HUES64 (cell line): ENCODE measurements around the gene VAV3.
A peak's percentile ranks its signal among the peaks of the same experiment; 100 is the strongest.

Experiments
- H3K27ac ChIP-seq: 2 replicates; pipeline ENCODE4 v1.7.0; 2013; ENCODE audit warnings: low read depth, low read length, inconsistent platforms
- H3K27me3 ChIP-seq: 2 replicates; pipeline ENCODE4 v1.6.1; 2013; ENCODE audit warnings: mild to moderate bottlenecking, low read length; ENCODE audit not compliant: insufficient read depth
- H3K36me3 ChIP-seq: 2 replicates; pipeline ENCODE4 v1.6.1; 2013; ENCODE audit warnings: mild to moderate bottlenecking, low read length; ENCODE audit not compliant: insufficient read depth
- H3K4me1 ChIP-seq: 2 replicates; pipeline ENCODE4 v1.6.1; 2013; ENCODE audit warnings: mild to moderate bottlenecking, low read length, moderate library complexity; ENCODE audit not compliant: insufficient read depth
- H3K4me3 ChIP-seq: 2 replicates; pipeline ENCODE4 v1.5.1; 2013; ENCODE audit warnings: mild to moderate bottlenecking, low read length, moderate library complexity
- H3K9ac ChIP-seq: 2 replicates; pipeline ENCODE4 v1.6.1; 2013; ENCODE audit warnings: mild to moderate bottlenecking, low read depth, low read length
- H3K9me3 ChIP-seq: 2 replicates; pipeline ENCODE4 v1.6.1; 2013; ENCODE audit warnings: low read depth, low read length; ENCODE audit not compliant: insufficient read depth
- WGBS: fragments of 150-250, 120-280 bp; methylation state at CpG from one replicate; pipeline ENCODE4 v1.1.7; 2013; ENCODE audit warnings: missing lambda C conversion rate; 5-methylcytosine and 5-hydroxymethylcytosine counted together

VAV3 gene

DNA sequence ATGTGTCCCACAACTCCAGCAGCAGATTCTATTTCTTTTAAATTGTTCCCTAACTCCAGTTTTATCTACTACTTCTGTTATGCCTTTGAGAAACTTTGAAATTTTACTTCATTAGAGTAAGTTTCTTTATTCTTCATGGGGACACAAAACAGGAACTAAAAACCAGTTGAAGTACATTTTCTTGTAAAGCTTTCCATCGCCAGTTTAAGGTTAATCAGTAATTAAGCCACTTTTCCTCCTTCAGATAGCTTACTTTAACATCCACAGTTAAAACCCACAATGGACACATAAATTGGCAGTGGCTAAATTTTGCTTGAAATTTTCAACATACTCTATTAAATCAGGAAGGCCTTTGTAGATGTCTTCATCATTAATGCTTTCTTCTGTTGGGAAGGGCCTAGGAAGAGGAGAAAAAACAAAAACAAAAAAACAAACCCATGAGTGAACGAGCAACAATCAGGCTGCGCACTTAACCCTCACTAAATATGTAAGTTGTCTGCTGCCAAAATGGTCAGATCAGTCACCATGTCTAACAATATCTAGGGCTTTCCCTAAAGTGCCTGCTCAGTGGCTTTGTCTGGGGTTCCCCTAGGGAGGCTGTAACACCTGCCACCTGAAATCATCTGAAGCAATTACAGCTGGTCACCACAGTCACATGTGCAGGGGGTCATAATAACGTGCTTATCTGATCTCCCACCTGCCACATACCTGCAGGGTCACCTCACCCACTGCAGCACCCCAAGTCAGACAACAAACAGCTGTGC is 187.9 kb downstream of the VAV3 start:
- Histone ChIP-seq H3K4me1 (no peaks in the 10 kb centered on the region), H3K27ac (no peak overlapping the region), H3K4me3 (no peak overlapping the region), H3K9ac (no peak overlapping the region), H3K36me3 (no peaks in the 10 kb centered on the region), H3K27me3 (no peaks in the 10 kb centered on the region), H3K9me3 (no peaks in the 10 kb centered on the region)
- 94% methylated on average over 4 of the region's 4 CpGs for WGBS

DNA sequence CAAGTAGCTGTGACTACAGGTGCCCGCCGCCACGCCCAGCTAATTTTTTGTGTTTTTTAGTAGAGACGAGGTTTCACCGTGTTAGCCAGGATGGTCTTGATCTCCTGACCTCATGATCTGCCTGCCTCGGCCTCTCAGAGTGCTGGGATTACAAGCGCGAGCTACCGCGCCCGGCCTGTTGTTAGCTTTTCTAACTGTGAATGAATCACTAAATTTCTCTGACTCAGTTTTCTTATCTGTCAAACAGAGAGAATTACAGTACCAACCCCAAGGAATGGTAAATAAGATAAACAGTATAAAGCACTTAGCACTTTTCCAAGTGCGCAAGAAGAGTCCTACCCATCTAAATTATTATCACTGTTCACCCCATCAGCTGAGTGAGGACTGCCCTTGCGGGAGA is 193.6 kb downstream of the VAV3 start:
- Histone ChIP-seq H3K9ac (no peak overlapping the region), H3K4me1 (no peaks in the 10 kb centered on the region; the same call in 1 of the 2 replicates), H3K27me3 (no peaks in the 10 kb centered on the region), H3K4me3 (no peak overlapping the region), H3K9me3 (no peaks in the 10 kb centered on the region), H3K36me3 (no peaks in the 10 kb centered on the region), H3K27ac (no peak overlapping the region)
- whole genome bisulfite sequencing = 92% methylated on average over 13 of the region's 13 CpGs

DNA sequence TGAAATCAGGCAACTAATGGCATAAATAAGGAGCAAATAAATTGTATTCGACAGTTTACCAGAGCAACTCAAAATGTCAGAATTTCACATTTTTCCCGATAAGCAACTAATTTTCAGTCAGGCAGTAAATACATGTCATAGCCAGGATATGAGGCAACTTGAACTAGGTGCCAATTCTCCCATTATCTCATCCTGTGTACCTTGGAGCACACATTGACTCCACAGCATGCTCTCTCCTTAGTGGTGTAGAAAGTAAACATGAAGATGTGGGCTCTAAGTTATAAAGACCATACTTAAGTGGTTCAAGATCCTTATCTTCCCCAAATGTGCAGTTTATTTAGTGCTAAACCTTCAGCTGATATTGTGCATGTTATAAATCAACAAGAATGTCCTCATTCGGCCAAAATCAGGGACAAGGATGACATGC is 197.8 kb downstream of the VAV3 start:
- H3K4me1 ChIP-seq = peaks cover 21% of the 10 kb centered on the region
- no peaks in the 10 kb centered on the region for H3K27me3 ChIP-seq
- H3K27ac ChIP-seq = no peak overlapping the region
- H3K4me3 ChIP-seq = no peak overlapping the region
- no peaks in the 10 kb centered on the region for H3K9me3 ChIP-seq
- no peaks in the 10 kb centered on the region for H3K36me3 ChIP-seq
- 94% methylated on average over 3 of the region's 3 CpGs for WGBS
- no peak overlapping the region for H3K9ac ChIP-seq

DNA sequence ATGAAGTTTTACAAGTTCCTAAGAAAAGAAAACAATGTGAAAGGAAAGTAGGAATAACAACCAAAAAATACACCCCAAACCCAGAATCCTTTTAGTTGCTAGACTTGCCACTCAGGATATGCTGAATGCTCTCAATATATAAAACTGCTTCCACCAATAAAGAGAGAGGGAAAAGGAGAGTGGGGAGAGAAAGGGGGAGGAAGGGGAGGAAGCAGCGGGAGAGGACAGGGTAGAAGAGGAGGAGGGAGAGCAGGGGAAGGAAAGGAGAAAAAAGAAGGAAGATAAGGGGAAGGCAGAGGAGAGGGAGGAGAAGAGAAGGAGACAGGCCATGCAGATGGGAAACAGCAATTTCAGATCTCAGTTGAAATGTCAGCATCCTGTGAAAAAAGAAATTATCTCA is 198.4 kb downstream of the VAV3 start:
- Histone ChIP-seq H3K9ac (no peak overlapping the region), H3K4me1 (peaks cover 21% of the 10 kb centered on the region), H3K36me3 (no peaks in the 10 kb centered on the region), H3K9me3 (no peaks in the 10 kb centered on the region), H3K4me3 (no peak overlapping the region), H3K27me3 (no peaks in the 10 kb centered on the region), H3K27ac (no peak overlapping the region)
- 66% methylated on average over 1 of the region's 1 CpG for WGBS

DNA sequence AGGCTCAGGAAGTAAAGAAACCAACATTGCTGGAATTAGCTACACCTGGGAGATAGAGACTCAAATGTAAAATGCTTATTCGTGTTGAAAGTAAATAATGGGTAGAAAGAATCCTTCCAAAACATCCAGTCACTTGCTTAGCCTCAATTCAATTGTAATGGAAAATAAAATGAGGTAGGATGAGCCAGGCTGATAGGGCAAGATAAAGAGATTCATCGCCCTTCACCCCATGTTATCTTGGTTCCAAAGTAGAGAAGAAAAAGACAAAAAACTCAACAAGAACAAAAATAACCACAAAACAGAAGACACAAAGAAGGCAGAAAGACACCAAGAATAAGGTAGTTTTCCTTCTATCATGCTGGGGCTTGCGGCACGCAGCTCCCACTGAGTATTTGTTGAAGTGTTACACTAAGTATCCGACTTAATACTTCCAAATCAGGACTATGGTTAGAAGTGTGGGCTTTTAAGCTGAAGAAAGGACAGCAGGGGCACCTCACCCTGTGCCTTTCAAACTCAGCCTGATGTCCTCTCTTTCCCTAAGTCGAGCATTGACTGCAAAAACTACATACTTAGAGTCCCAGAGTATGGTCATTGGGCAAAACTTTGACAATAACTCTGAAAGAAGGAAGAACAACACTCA is 202.1 kb downstream of the VAV3 start:
- Histone ChIP-seq H3K27me3 (no peaks in the 10 kb centered on the region), H3K36me3 (no peaks in the 10 kb centered on the region), H3K9ac (no peak overlapping the region), H3K9me3 (no peaks in the 10 kb centered on the region), H3K4me3 (no peak overlapping the region), H3K27ac (peak overlapping the region; percentile 40; the same call in 1 of the 2 replicates), H3K4me1 (peaks cover 21% of the 10 kb centered on the region)
- 46% methylated on average over 4 of the region's 6 CpGs for WGBS

DNA sequence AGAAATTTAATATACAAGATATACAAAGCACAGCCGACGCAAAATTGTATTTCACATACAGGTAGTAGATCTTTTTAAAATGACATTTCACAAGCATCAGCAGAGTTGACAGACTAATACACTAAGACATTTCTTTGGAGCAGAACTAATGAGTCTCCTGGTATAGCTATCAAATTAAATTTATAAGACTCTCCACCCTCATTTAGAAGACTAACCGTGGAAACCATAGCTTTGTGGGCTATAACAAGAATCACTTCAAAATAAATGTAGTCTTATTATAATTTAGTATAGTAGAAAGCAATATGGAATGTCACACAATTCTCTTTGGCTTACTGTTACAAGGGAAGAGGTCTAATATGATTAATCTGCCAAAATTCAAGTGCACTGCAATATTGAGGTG is 204.9 kb downstream of the VAV3 start:
- Histone ChIP-seq H3K36me3 (no peaks in the 10 kb centered on the region), H3K4me1 (peaks cover 19% of the 10 kb centered on the region), H3K4me3 (no peak overlapping the region), H3K9me3 (no peaks in the 10 kb centered on the region), H3K9ac (no peak overlapping the region), H3K27ac (no peak overlapping the region), H3K27me3 (no peaks in the 10 kb centered on the region)
- 94% methylated on average over 2 of the region's 3 CpGs for WGBS

DNA sequence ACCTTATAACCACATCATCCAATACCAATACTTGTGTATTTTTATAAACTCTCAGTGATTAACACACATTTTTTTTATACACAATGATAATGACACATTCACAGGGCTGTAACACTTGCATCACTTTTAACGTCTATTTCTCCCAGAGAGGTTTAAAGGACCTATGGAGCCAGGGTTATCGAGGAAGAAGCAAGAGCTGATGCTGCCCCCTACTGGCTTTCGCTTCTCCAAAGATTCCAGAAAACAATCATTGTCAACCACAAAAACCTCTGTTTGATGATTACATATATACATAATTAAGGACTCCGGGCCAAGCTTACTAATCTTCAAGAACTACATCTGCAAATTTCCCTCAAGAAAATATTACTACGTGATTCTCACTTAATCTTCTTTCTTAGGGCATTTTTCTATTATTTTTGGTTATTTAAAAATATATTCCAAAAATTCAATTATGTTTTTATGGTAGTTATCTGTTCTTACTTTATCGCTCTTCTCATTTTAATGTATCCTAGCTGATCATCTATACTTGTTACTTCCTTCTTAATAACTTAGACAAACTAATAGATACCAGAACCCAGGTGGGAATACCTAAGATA is 214.5 kb downstream of the VAV3 start:
- Histone ChIP-seq H3K27me3 (no peaks in the 10 kb centered on the region), H3K9ac (no peak overlapping the region), H3K36me3 (no peaks in the 10 kb centered on the region), H3K4me1 (peaks cover 18% of the 10 kb centered on the region), H3K27ac (no peak overlapping the region), H3K4me3 (no peak overlapping the region), H3K9me3 (no peaks in the 10 kb centered on the region)
- 21% methylated on average over 3 of the region's 6 CpGs for WGBS

DNA sequence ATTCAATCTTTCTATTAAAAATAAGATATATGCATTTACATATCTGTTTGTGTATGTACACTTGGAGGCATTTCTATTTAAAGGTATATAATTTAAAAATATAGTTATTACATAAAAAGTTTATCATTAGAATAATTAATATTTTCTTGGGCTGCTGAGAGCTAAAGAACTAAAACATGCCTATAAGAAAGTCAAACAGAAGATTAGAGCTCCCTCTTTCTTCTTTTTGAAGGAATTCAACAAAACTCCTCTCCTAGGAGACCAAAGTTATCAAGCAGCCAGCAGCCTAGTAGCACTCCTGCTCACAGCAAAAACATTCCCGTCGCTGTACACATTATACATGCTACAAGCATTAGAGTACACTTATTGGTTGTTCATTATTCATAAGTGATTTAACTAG is 216.4 kb downstream of the VAV3 start:
- Histone ChIP-seq H3K9me3 (no peaks in the 10 kb centered on the region), H3K4me1 (peaks cover 21% of the 10 kb centered on the region), H3K27me3 (no peaks in the 10 kb centered on the region), H3K36me3 (no peaks in the 10 kb centered on the region), H3K9ac (no peak overlapping the region), H3K4me3 (no peak overlapping the region), H3K27ac (no peak overlapping the region)
- WGBS = 93% methylated on average over 2 of the region's 2 CpGs

DNA sequence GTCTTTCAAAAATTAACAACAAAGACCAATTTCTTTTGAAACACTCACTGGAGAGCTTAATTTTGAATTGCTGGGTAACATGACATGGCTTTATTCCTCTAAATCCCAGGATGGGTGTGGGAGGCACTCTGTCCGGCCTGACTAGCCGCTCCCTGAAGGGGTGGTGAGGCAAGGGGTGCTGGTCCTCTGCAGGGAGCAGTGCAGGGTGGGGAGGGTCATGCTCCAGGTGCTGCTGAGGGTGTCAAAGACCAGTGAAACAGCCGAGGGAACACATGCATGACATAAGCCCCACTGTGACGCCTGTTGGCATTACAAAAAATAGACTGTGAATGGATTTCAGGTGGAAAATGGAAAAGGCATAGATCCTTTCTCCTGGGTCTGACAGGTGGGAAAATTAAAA is 223.7 kb downstream of the VAV3 start:
- no peaks in the 10 kb centered on the region for H3K9me3 ChIP-seq
- no peak overlapping the region for H3K4me3 ChIP-seq
- H3K27ac ChIP-seq = no peak overlapping the region
- WGBS = 97% methylated on average over 4 of the region's 4 CpGs
- H3K4me1 ChIP-seq = peaks cover 8% of the 10 kb centered on the region; the same call in 1 of the 2 replicates
- H3K9ac ChIP-seq = no peak overlapping the region
- no peaks in the 10 kb centered on the region for H3K27me3 ChIP-seq
- H3K36me3 ChIP-seq = no peaks in the 10 kb centered on the region

DNA sequence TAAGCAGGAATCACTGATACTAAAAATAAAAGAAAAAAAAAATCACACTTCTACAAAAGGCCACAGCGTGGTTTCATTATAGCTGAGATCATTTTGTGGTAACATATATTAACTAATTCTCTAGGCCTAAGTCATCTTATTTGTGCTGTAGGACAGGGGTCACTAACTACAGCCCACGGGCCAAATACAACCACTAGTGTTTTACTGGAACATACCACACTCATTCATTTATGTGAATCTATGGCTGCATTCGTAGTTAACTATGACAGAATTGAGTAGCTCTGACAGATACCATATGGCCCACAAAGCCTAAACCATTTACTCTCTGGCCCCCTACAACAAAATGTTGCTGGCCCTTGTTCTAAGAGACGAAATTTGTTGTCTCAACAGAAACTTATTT is 224.4 kb downstream of the VAV3 start:
- Histone ChIP-seq H3K27ac (no peak overlapping the region), H3K36me3 (no peaks in the 10 kb centered on the region), H3K9me3 (no peaks in the 10 kb centered on the region), H3K9ac (no peak overlapping the region), H3K27me3 (no peaks in the 10 kb centered on the region), H3K4me1 (peaks cover 5% of the 10 kb centered on the region; the same call in 1 of the 2 replicates), H3K4me3 (no peak overlapping the region)
- 95% methylated on average over 3 of the region's 4 CpGs for WGBS

DNA sequence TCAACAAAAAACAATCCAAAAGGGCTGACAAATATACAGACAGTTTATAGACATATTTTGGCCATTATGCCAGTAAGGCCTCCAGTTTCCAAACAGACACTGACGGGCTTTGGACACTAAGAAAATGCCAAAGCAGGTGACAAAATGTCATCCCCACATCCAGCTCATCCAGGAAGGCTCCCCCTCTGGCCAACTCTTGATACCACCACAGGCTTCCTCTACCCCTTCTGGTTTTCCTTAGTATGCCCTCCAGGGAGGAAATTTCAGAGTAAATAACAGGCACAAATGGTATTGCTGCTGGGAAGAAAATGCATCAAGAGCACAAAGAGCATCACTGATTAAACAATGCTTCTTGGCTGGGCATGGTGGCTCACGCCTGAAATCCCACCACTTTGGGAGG is 225.3 kb downstream of the VAV3 start:
- H3K27me3 ChIP-seq = no peaks in the 10 kb centered on the region
- H3K27ac ChIP-seq = no peak overlapping the region
- H3K9ac ChIP-seq = no peak overlapping the region
- WGBS = 91% methylated on average over 2 of the region's 2 CpGs
- no peaks in the 10 kb centered on the region for H3K36me3 ChIP-seq
- no peaks in the 10 kb centered on the region for H3K9me3 ChIP-seq
- H3K4me3 ChIP-seq = no peak overlapping the region
- H3K4me1 ChIP-seq = 0 out of 2 replicates have a peak, but pooled peaks cover 3% of the 10 kb centered on the region
